ENCODE results near the gene RNF11.

DNA sequence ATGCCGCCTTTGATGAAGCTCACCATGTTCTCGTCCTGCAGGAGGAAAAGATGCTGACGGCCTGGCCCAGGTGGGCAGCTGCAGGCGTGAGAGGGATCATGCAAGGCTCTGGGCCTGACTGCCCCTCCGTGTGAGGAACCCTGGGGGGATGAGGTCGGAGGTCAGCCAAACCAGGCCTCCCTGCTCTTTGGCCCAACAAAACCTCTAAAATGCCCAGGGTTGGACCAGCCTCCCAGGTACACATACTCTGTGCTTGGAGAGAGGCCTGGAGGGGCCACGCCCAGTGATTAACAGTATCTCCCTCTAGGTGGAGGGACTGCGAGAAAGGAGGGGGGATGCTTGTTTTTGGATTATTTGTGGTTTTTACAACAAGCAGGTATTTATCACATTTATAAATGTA, 73.2 kb downstream of the RNF11 start:
- TF ChIP-seq, protein P1, sequence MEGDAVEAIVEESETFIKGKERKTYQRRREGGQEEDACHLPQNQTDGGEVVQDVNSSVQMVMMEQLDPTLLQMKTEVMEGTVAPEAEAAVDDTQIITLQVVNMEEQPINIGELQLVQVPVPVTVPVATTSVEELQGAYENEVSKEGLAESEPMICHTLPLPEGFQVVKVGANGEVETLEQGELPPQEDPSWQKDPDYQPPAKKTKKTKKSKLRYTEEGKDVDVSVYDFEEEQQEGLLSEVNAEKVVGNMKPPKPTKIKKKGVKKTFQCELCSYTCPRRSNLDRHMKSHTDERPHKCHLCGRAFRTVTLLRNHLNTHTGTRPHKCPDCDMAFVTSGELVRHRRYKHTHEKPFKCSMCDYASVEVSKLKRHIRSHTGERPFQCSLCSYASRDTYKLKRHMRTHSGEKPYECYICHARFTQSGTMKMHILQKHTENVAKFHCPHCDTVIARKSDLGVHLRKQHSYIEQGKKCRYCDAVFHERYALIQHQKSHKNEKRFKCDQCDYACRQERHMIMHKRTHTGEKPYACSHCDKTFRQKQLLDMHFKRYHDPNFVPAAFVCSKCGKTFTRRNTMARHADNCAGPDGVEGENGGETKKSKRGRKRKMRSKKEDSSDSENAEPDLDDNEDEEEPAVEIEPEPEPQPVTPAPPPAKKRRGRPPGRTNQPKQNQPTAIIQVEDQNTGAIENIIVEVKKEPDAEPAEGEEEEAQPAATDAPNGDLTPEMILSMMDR (conservative IDR thresholded peaks at IDR 0.05; ENCODE audit: low read depth, low read length), result no peak
- no peak for TF ChIP-seq EZH2 (IDR thresholded peaks at IDR 0.05; ENCODE audit: borderline replicate concordance, low read depth, low read length, poor library complexity, severe bottlenecking)
